Measurements from ENCODE around the gene RPL26.
A peak's percentile ranks its signal among the peaks of the same experiment; 100 is the strongest.

Gene RPL26

GRCh38 chr17:8393470-8394231, 10.7 kb upstream of the RPL26 start:
- peaks cover 10% of the 10 kb centered on the region for H3K4me1 ChIP-seq (ENCODE audit: control insufficient read depth, insufficient read depth, low read length)
- H3K27me3 ChIP-seq (ENCODE audit: control insufficient read depth, insufficient read depth, low read length), result no peaks in the 10 kb centered on the region
- H3K9me3 ChIP-seq (ENCODE audit: control insufficient read depth, insufficient read depth, low read length), result no peaks in the 10 kb centered on the region
- no peak overlapping the region for H3K9ac ChIP-seq (ENCODE audit: low read depth, low read length)
- no peak overlapping the region for H3K27ac ChIP-seq (ENCODE audit: low read depth, low read length)
- no peaks in the 10 kb centered on the region for H3K36me3 ChIP-seq (ENCODE audit: control insufficient read depth, insufficient read depth, low read length)
- no peak overlapping the region for H3K4me3 ChIP-seq (ENCODE audit: low read depth, low read length)

- Histone ChIP-seq H3K27ac (ENCODE audit: low read depth, low read length) (no peak overlapping the region), H3K36me3 (ENCODE audit: control insufficient read depth, insufficient read depth, low read length) (no peaks in the 10 kb centered on the region), H3K4me3 (ENCODE audit: low read depth, low read length) (no peak overlapping the region), H3K27me3 (ENCODE audit: control insufficient read depth, insufficient read depth, low read length) (no peaks in the 10 kb centered on the region), H3K9ac (ENCODE audit: low read depth, low read length) (no peak overlapping the region), H3K9me3 (ENCODE audit: control insufficient read depth, insufficient read depth, low read length) (no peaks in the 10 kb centered on the region), H3K4me1 (ENCODE audit: control insufficient read depth, insufficient read depth, low read length) (peaks cover 10% of the 10 kb centered on the region)
Observed at GRCh38 chr17:8392674-8393469, 9.9 kb upstream of the RPL26 start.

GRCh38 chr17:8392274-8392673, 9.3 kb upstream of the RPL26 start:
- no peak overlapping the region for H3K9ac ChIP-seq (ENCODE audit: low read depth, low read length)
- H3K36me3 ChIP-seq (ENCODE audit: control insufficient read depth, insufficient read depth, low read length), result no peaks in the 10 kb centered on the region
- no peak overlapping the region for H3K4me3 ChIP-seq (ENCODE audit: low read depth, low read length)
- peaks cover 10% of the 10 kb centered on the region for H3K4me1 ChIP-seq (ENCODE audit: control insufficient read depth, insufficient read depth, low read length)
- no peaks in the 10 kb centered on the region for H3K9me3 ChIP-seq (ENCODE audit: control insufficient read depth, insufficient read depth, low read length)
- no peaks in the 10 kb centered on the region for H3K27me3 ChIP-seq (ENCODE audit: control insufficient read depth, insufficient read depth, low read length)
- H3K27ac ChIP-seq (ENCODE audit: low read depth, low read length), result no peak overlapping the region

DNA sequence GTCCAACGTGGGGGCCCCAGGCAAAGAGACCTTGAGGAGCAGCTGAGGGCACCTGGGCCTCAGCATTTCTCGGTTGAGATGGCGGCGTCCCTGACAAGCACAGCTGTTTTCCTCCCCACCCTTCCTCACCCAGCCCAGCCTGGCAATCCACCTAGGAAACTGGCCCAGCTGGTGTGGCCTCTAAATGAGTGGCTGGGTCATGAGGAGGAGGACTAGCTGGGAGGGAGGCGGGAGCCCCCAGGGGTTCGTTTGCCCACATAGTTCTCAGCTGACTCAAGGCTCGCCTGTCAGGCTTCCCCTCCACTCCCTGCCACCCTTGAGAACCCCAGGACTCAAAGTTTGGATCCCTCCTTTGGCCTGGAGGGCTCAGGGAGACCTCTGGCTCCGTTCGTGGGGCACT, 8.7 kb upstream of the RPL26 start:
- Histone ChIP-seq H3K4me1 (ENCODE audit: control insufficient read depth, insufficient read depth, low read length) (peaks cover 10% of the 10 kb centered on the region), H3K27me3 (ENCODE audit: control insufficient read depth, insufficient read depth, low read length) (no peaks in the 10 kb centered on the region), H3K9ac (ENCODE audit: low read depth, low read length) (no peak overlapping the region), H3K4me3 (ENCODE audit: low read depth, low read length) (no peak overlapping the region), H3K27ac (ENCODE audit: low read depth, low read length) (no peak overlapping the region), H3K9me3 (ENCODE audit: control insufficient read depth, insufficient read depth, low read length) (no peaks in the 10 kb centered on the region), H3K36me3 (ENCODE audit: control insufficient read depth, insufficient read depth, low read length) (no peaks in the 10 kb centered on the region)

DNA sequence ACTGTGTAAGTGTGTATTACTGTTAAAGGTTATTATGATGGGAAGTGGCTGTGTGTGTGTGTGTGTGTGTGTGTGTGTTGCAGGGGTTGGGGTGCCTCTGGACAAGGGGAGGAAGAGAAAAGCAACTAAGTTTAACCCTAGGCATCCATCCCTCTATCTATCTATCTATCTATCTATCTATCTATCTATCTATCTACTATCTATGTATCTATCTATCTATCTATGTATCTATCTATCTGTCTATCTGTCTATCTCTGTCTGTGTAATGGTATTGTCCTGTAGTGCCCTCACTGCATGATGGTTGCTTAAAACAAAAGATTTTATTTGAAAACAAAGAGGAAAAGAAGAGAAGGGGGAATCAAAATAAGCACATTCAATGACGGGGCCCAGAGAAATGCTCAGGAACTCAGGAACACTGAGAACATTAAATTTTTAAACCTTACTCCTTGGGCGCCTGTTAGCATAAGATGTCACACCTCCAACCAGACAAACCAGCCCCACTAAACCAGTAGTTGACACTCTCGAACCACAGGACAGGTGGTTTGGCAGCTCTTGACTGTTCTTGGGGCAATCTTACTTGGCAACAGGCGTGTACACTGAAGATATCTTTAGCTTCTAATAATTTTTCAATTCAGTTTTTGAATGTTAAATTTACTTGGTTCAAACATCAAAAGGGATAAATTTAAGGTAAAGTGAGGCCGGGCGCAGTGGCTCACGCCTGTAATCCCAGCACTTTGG, 5.1 kb upstream of the RPL26 start:
- Histone ChIP-seq H3K27ac (ENCODE audit: low read depth, low read length) (no peak overlapping the region), H3K9me3 (ENCODE audit: control insufficient read depth, insufficient read depth, low read length) (no peaks in the 10 kb centered on the region), H3K36me3 (ENCODE audit: control insufficient read depth, insufficient read depth, low read length) (no peaks in the 10 kb centered on the region), H3K27me3 (ENCODE audit: control insufficient read depth, insufficient read depth, low read length) (no peaks in the 10 kb centered on the region), H3K4me3 (ENCODE audit: low read depth, low read length) (no peak overlapping the region), H3K4me1 (ENCODE audit: control insufficient read depth, insufficient read depth, low read length) (peaks cover 13% of the 10 kb centered on the region), H3K9ac (ENCODE audit: low read depth, low read length) (no peak overlapping the region)

DNA sequence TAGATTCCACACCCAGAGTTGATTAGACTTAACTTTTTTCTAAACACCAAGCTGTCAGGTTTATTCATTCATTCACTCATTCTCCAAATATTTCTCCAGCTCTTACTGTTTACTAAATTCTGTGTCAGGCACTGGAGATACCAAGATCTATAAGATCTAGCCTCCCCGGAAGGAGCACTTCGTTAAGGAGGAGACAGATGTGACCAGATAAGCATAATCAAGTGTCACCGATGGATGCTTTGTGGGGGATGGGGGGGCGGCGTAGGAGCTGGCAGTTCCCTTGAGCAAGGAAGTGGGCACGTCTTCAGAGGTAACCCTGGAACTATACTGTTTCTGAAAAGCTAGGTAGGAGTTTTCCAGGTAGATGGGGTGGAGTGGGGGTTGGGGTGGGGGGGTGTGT, 3.8 kb upstream of the RPL26 start:
- Histone ChIP-seq H3K9me3 (ENCODE audit: control insufficient read depth, insufficient read depth, low read length) (no peaks in the 10 kb centered on the region), H3K4me1 (ENCODE audit: control insufficient read depth, insufficient read depth, low read length) (peaks cover 9% of the 10 kb centered on the region), H3K27me3 (ENCODE audit: control insufficient read depth, insufficient read depth, low read length) (no peaks in the 10 kb centered on the region), H3K4me3 (ENCODE audit: low read depth, low read length) (no peak overlapping the region), H3K27ac (ENCODE audit: low read depth, low read length) (no peak overlapping the region), H3K9ac (ENCODE audit: low read depth, low read length) (no peak overlapping the region), H3K36me3 (ENCODE audit: control insufficient read depth, insufficient read depth, low read length) (peaks cover 5% of the 10 kb centered on the region)

- no peak overlapping the region for H3K9ac ChIP-seq (ENCODE audit: low read depth, low read length)
- no peaks in the 10 kb centered on the region for H3K27me3 ChIP-seq (ENCODE audit: control insufficient read depth, insufficient read depth, low read length)
- H3K4me1 ChIP-seq (ENCODE audit: control insufficient read depth, insufficient read depth, low read length), result peaks cover 3% of the 10 kb centered on the region; the same call in 1 of the 2 replicates
- H3K9me3 ChIP-seq (ENCODE audit: control insufficient read depth, insufficient read depth, low read length), result no peaks in the 10 kb centered on the region
- H3K4me3 ChIP-seq (ENCODE audit: low read depth, low read length), result no peak overlapping the region; the same call in 1 of the 2 replicates
- peaks cover 23% of the 10 kb centered on the region for H3K36me3 ChIP-seq (ENCODE audit: control insufficient read depth, insufficient read depth, low read length)
- peak overlapping the region; percentile 70 for H3K27ac ChIP-seq (ENCODE audit: low read depth, low read length)
Observed at GRCh38 chr17:8384801-8385378, 1.9 kb upstream of the RPL26 start.

- H3K36me3 ChIP-seq (ENCODE audit: control insufficient read depth, insufficient read depth, low read length), result peaks cover 44% of the 10 kb centered on the region
- peak overlapping the region; percentile 97 for H3K9ac ChIP-seq (ENCODE audit: low read depth, low read length)
- peak overlapping the region; percentile 89 for H3K27ac ChIP-seq (ENCODE audit: low read depth, low read length)
- H3K4me1 ChIP-seq (ENCODE audit: control insufficient read depth, insufficient read depth, low read length), result peaks cover 3% of the 10 kb centered on the region; the same call in 1 of the 2 replicates
- no peaks in the 10 kb centered on the region for H3K27me3 ChIP-seq (ENCODE audit: control insufficient read depth, insufficient read depth, low read length)
- H3K9me3 ChIP-seq (ENCODE audit: control insufficient read depth, insufficient read depth, low read length), result no peaks in the 10 kb centered on the region
- H3K4me3 ChIP-seq (ENCODE audit: low read depth, low read length), result peak overlapping the region; percentile 88
Observed at GRCh38 chr17:8382880-8383142, 182 bp downstream of the RPL26 start.

DNA sequence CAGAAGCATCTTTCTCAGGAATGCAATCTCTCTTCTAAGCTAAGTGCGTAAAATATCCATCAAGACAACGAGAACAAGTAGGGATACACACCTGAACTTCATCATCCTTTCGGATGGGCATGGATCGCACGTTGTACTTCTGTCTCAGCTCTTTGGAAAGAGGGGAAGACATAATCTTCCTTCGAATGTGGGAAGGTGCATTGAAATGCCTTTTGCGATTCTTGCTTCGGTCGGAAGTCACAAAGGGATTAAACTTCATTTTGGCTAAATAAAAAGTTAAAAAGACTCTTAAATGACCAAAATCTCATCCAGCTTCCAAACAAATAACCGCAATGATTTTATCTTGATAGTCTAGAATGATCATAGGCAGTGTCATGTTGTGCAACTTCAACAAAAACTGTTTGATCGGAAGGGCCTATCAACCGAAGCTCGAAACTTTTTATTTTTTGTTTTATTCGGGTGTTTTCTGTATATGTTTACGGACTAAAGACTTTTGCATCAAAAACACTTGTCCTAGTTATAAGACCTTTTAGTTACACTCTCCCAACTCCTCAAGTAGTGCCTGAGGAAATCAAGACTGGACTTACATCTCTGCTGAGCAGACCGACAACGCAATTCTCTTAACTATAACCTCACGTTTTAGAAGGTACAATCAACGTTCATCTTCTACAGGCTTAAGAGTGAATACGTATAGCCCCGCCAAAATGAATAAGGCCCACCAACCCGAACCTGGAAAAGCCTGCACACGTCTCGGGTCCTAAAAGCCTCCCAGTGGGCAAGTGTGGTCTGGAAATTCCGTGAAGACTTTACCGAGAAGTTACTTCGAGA, 727 bp downstream of the RPL26 start:
- peaks cover 50% of the 10 kb centered on the region for H3K36me3 ChIP-seq (ENCODE audit: control insufficient read depth, insufficient read depth, low read length)
- H3K4me1 ChIP-seq (ENCODE audit: control insufficient read depth, insufficient read depth, low read length), result peaks cover 3% of the 10 kb centered on the region; the same call in 1 of the 2 replicates
- H3K27me3 ChIP-seq (ENCODE audit: control insufficient read depth, insufficient read depth, low read length), result no peaks in the 10 kb centered on the region
- peak overlapping the region; percentile 97 for H3K9ac ChIP-seq (ENCODE audit: low read depth, low read length)
- peak overlapping the region; percentile 89 for H3K27ac ChIP-seq (ENCODE audit: low read depth, low read length)
- no peaks in the 10 kb centered on the region for H3K9me3 ChIP-seq (ENCODE audit: control insufficient read depth, insufficient read depth, low read length)
- peak overlapping the region; percentile 88 for H3K4me3 ChIP-seq (ENCODE audit: low read depth, low read length)

DNA sequence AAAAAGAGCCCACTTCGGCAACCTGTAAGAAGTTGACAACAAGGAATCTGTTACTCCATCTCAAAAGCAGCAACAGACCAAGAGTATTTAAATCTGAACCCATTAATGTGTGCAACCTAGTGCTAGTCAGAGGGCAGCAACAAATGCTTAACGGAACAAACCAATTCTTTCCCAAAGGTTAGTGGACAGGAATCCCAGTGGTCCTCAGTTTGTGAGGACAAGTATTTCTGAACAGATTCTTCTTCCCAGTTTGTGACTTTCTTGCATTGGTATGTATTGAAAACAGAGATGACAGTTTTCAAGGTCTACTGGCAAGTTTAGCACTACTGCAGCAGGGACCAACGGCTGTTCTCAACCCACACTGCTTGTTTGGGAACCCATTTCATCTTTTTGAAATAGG, 2.9 kb downstream of the RPL26 start:
- Histone ChIP-seq H3K4me1 (ENCODE audit: control insufficient read depth, insufficient read depth, low read length) (peaks cover 2% of the 10 kb centered on the region; the same call in 1 of the 2 replicates), H3K36me3 (ENCODE audit: control insufficient read depth, insufficient read depth, low read length) (peaks cover 55% of the 10 kb centered on the region), H3K9ac (ENCODE audit: low read depth, low read length) (no peak overlapping the region), H3K27ac (ENCODE audit: low read depth, low read length) (peak overlapping the region; percentile 13), H3K27me3 (ENCODE audit: control insufficient read depth, insufficient read depth, low read length) (no peaks in the 10 kb centered on the region), H3K4me3 (ENCODE audit: low read depth, low read length) (0 out of 2 replicates have a peak overlapping the region, but pooled peaks have one; percentile 88), H3K9me3 (ENCODE audit: control insufficient read depth, insufficient read depth, low read length) (no peaks in the 10 kb centered on the region)

Measured in HUES48 (cell line).